K562 (cell line): ENCODE results near the gene SPATA19.

Experiments
- ATF6 ChIP-seq: sonication (generic); formaldehyde crosslinking; IDR thresholded peaks from 2 replicates; pipeline ENCODE4 v1.4.0; 2020; ENCODE audit warnings: mild to moderate bottlenecking, missing genetic modification reagents
- CLOCK ChIP-seq: fragments of 250-450 bp; sonication (Bioruptor Pico); IDR thresholded peaks from 2 replicates; pipeline ENCODE4 v1.4.0; 2020; ENCODE audit warnings: mild to moderate bottlenecking, moderate library complexity, borderline replicate concordance
- E2F4 ChIP-seq: sonication (generic); formaldehyde crosslinking; IDR thresholded peaks from 2 replicates; pipeline ENCODE4 v1.8.0; 2022; ENCODE audit warnings: mild to moderate bottlenecking, low read depth, missing genetic modification reagents
- E2F8 ChIP-seq: fragments of 450-650 bp; IDR thresholded peaks from 2 replicates; pipeline ENCODE4 v1.7.1; 2018; ENCODE audit warnings: mild to moderate bottlenecking, low read depth; ENCODE audit not compliant: partially characterized antibody
- EZH2 ChIP-seq: IDR thresholded peaks from 2 replicates; pipeline ENCODE4 v1.6.1; 2012; ENCODE audit warnings: low read depth, mild to moderate bottlenecking, inconsistent platforms, low read length, borderline replicate concordance
- GABPA ChIP-seq: fragments of 200-800 bp; sonication (Bioruptor generic); conservative IDR thresholded peaks from 2 replicates; pipeline ENCODE4 v1.6.1; 2016; ENCODE audit warnings: low read depth, missing genetic modification characterization, missing compliant biosample characterization
- HCFC1 ChIP-seq: IDR thresholded peaks from 2 replicates; pipeline ENCODE4 v1.6.1; 2012; ENCODE audit warnings: low read depth, low read length, improper control_type of control experiment
- TEAD2 ChIP-seq: fragments of 450-650 bp; IDR thresholded peaks from 2 replicates; pipeline ENCODE4 v1.6.1; 2016; ENCODE audit warnings: missing genetic modification characterization, control low read depth, missing compliant biosample characterization
- UBTF ChIP-seq, 2 experiments: IDR thresholded peaks; 2 replicates each; pipeline ENCODE4 v1.6.1; 2012; ENCODE audit warnings: improper control_type of control experiment in 2 of 2, low read depth in 2 of 2, low read length in 2 of 2, borderline replicate concordance in 1 of 2
- ZKSCAN1 ChIP-seq: fragments of 150-350 bp; IDR thresholded peaks from 2 replicates; pipeline ENCODE4 v1.6.1; 2016; ENCODE audit warnings: low read depth, low read length
- ZNF354B ChIP-seq: fragments of 250-450 bp; sonication (Bioruptor Pico); IDR thresholded peaks from 2 replicates; pipeline ENCODE4 v1.4.0; 2020
- ZNF561 ChIP-seq: fragments of 450-650 bp; formaldehyde crosslinking; conservative IDR thresholded peaks from 2 replicates; pipeline ENCODE4 v1.4.0; 2020; ENCODE audit warnings: mild to moderate bottlenecking, moderate library complexity

GRCh38 chr11:133824593-133824992 is 20.7 kb downstream of the SPATA19 start:
- no peak for TF ChIP-seq CLOCK
- no peak for TF ChIP-seq ZKSCAN1
- no peak for TF ChIP-seq ZNF561 (CRISPR knock-in tag)
- TF ChIP-seq ATF6: no peak
- TF ChIP-seq GABPA: no peak
- no peak for TF ChIP-seq ZNF354B (CRISPR knock-in tag)
- TF ChIP-seq EZH2: no peak
- TF ChIP-seq TEAD2 (tag): no peak
- no peak for TF ChIP-seq E2F8
- TF ChIP-seq HCFC1: no peak
- no peak for TF ChIP-seq E2F4
- TF ChIP-seq UBTF (IDR thresholded peaks at IDR 0.05; ENCODE audit: borderline replicate concordance in 1 of 2, low read depth in 2 of 2, low read length in 2 of 2): no peak
